Stimulated activated CD8-positive, alpha-beta memory T cell treated with anti-CD3 and anti-CD28 coated beads, Interleukin-4, amount 100 ng/mL, for 4 hours (primary cell): ENCODE results near the gene SSBP4.

Experiments used
- DNase-seq, 2 donors: peaks; one replicate each; pipeline ENCODE4 v3.0.0-alpha.2; 2020; ENCODE audit warnings: low read depth in 2 of 2, low spot score in 1 of 2

Gene SSBP4

GRCh38 chr19:18432275-18433014 lies 13.2 kb downstream of the SSBP4 start:
- no peak for DNase-seq

- peak in 1 of 2 donors; percentile 53 for DNase-seq
These were observed 14.0 kb downstream of the SSBP4 start for GRCh38 chr19:18433015-18433691.

GRCh38 chr19:18433735-18434398 lies 14.7 kb downstream of the SSBP4 start:
- no peak for DNase-seq

DNA sequence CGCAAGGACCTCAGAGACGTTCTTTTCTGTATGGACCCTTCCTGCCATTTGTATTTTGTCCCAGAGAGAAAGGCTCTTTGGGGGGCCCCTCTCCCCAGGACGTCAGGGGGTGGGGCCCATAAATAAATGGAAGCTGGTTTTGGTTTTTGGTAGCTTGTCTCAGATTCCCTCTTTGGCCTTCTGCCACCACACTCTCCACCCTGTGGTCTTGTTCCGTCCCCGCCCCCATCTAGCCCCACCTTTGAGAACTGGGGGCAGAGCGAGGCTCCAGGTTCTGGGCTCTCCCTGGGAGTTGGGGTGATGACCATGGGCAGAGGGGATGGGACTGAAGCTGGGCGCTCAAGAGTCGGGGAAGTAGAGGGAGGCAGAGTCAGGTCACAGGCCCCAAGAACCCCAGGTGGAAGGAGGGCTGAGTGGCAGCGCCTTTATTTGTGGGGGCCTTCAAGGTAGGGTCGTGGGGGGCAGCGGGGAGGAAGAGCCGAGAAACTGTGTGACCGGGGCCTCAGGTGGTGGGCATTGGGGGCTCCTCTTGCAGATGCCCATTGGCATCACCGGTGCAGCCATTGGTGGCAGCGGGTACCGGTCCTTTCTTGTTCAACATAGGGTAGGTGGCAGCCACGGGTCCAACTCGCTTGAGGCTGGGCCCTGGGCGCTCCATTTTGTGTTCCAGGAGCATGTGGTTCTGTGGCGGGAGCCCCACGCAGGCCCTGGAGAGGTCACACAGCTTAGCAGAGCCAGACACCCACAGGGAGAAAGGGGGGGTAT lies 15.4 kb downstream of the SSBP4 start:
- DNase-seq, result no peak

- no peak for DNase-seq
These were observed 16.1 kb downstream of the SSBP4 start for GRCh38 chr19:18435178-18435841.

- DNase-seq, result no peak
These were observed 16.9 kb downstream of the SSBP4 start for GRCh38 chr19:18435842-18436670.

DNA sequence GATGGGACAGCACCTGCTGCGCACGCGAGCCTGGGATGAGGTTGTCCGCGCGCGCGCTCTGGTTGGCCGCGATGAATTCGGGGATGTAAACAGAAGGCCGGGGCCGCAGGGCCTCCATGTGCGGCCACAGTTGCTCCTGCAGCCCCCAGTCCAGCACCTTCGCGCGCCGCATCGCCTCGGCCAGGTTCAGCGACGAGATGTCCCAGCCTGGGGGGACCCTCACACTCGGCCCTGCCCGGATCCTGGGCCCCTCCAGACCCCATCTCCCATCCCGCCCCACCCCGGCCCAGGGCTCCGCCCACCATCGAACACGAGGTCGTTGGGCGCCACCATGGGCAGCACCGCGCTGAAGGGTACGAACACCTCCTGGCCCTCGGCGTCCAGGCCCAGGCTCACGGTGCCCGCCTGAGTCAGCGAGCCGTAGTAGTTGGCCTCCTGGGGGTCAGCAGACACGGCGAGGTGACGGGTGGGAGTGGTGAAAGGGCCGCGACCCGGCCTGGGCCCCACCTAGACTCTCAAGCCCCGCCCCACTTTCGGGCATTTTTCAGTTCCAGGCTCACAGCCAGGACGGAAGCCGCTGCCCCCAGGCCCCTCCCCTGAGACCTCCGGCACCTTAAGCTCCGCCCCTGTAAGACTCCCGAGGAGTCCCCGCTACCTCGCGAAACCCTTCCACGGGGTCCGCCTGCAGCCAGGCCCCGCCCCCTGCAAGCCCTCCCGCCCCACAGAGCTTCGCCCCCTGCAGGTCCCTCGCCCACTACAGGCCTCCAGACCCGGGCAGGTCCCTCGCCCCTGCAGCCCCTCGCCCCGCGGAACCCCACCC lies 17.7 kb downstream of the SSBP4 start:
- DNase-seq, result peak; percentile 60 to 75

- peak; percentile 33 to 64 for DNase-seq
These were observed 18.5 kb downstream of the SSBP4 start, which contains the start of gene ISYNA1 for GRCh38 chr19:18437491-18438330. Gene ISYNA1 (minus strand): TSS chr19:18438133. CDS start chr19:18437979, 154 bp downstream.

GRCh38 chr19:18438331-18439024 lies 19.3 kb downstream of the SSBP4 start:
- no peak for DNase-seq

- no peak for DNase-seq
These were observed 20.1 kb downstream of the SSBP4 start for GRCh38 chr19:18439025-18439909.

GRCh38 chr19:18439910-18440237 lies 20.7 kb downstream of the SSBP4 start:
- no peak for DNase-seq

DNA sequence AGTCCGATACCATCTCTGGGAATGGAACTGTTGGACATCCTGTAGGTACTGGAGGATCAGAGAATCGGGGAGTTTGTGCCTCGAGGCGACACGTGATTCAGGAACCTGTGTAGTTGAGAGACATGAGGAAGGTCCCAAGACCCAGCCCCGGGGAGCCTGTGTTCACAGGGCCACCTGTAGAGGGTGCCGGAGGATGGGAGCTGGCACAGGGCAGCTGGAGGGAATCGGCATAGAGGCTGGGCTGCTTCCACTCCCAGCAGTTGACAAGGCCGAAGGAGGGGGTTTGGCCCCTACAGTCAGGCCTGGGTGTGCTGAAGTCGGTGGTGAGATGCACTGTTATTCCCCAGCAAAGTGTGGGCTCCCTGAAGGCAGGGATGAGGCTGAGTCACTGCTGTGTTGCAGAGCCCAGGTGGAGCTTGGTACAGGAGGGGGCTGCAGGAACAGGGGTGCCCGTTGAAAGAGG lies 21.2 kb downstream of the SSBP4 start:
- no peak for DNase-seq

- no peak for DNase-seq
These were observed 22.0 kb downstream of the SSBP4 start for GRCh38 chr19:18440936-18441803.

DNA sequence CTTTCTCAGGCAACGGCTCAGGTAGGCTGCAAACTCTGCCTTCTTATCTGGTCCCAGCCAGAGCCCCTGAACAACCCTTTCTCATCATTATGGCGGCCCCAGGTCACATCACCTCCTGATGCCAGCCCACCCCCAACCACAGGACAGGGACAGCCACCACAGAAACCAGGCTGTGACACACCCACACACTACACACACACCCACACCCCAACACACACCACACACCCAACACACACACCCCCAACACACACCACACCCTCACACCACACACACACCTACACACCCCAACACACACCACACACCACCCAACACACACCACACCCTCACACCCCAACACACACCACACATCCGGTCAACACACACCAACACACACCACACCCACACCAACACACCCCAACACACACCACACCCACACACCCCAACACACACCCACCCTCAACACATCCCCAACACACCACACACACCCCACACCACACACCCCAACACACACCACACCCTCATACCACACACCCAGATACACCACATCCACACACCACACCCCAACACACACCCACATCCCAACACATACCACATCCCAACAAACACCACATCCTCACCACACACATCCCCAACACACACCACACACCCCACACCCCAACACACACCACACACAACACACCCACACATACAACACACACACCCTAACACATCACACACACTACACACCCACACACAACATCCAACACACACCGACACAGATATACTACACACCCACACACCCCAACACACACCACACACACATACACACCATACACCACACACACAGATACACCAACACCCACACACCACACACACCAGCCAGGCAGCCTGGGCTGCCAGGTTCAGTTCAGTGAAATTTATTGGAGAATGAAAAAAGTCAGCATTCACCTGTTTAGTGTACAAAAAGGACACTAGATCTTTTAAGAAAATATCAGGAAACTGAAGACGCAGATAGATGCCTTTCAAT lies 22.9 kb downstream of the SSBP4 start:
- DNase-seq, result no peak
